AML-193 (cell line): ENCODE measurements around the gene SESN1.

ENCODE experiments used
- DNase-seq, 2 experiments: peaks; one replicate each; lab custom pipeline; 2025; lab: John Stamatoyannopoulos, UW

Gene SESN1

DNA sequence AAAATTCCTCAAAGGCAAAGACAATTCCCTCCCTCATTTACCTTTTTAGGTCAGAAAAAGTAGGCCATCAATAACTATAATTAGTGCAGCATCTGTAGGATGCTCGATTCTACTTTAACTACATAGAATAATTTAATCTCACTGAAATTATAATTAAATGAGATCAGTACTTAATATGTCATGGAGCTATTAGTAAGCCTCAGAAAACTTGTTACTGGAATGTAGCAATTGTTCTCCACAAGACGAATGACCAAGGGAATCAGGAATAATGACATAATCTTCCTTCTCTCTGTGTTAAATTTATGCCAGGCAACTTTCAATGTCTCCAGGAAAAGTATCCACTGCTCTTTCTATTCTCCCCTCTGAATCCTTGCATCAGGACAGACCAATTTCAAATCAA, 34.1 kb downstream of the SESN1 start:
- DNase-seq, result no peak

DNA sequence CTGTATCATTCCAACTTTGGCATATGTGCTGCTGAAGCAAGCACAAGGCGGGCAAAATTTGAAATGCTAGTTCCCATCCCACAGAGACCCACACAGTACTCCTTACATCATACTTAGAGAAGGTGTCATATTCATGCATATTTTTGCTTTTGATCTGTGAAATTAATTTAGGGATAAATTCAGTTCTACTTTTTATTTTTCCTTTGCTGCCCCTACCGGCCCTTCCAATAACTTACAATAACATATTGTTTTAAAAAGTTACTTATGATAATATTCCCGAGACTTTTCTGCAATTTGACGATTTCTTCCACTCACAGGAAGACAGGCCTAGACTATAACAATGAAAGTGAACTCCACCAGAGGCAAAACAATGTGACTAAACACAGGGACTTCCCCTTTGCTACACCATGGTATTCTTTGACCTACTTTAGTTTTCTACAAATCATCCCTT, 35.0 kb downstream of the SESN1 start:
- peak; percentile 62 to 72 for DNase-seq

DNA sequence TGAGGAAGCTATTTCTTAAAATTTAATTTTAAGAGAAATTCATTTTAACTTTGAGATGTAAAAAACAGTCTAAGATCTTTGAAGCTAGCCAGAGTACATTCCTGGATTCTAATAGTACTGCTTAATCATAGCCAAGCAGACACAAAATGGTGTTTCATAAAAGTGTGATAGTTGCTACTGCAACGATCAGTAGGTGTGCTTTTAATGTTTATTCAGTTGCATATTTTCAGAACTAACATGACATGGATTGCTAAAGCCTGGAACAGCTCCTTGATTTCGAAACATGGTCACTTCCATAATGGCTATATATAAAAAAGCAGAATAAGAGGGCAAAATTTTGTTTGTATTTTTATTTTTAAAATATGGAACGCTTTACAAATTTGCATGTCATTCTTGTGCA, 35.5 kb downstream of the SESN1 start:
- peak; percentile 43 to 58 for DNase-seq

DNA sequence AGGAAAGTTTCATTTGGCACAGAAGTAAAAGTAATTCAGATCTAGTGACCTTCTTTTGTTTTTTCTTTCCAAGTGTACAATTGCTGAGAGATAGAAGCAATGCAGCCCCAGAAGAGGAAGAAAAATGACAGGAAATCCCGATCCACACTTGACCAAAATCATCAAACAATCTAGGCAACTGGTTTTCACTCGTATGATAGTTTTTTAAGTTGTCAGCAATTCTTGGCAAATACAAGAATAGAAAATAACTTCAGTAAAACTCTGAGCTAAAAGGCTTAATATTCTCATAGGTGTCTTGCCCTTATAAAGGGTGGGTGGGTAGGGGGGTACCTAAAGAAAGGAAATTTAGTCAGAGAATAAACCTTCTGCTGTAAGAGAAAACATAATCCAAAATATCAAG, 36.0 kb downstream of the SESN1 start:
- no peak for DNase-seq

DNA sequence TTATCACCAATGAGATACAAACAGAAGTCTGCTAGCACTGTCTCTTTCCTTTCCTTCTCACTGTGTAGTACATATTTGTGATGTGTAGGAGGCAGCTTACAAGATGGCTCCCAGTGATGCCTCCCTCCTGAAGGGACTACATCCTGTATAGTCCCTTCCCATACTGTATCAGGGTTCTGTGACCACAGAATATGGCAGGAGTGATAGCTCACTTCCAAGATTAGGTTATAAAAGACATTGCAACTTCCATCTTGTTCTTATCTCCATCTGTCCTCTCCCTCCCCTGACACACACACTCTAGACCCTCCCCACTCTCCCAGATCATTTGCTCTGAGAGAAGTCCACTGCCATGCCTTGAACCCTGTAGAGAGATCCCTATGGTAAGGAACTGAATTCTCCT, 38.0 kb downstream of the SESN1 start:
- DNase-seq, result no peak

DNA sequence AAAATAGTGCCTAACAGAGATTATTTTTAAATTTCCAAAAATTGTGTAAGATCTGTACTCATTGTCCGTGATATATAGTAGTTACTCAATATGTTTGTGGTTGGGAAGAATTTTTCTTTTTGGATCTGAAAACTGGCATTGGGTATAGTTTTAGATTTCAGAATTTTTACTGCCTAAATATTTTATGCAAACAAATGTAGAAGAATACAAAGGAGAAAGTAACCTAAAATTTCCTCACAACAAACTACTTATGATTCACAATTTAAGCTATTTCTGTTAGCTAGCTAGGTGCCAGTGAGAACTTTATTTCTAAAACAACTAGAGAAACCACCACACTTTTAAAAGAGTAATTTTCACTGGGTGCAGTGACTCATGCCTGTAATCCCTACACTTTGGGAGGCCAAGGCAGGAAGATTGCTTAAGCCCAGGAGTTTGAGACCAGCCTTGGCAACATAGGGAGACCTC, 38.8 kb downstream of the SESN1 start:
- DNase-seq, result peak in 1 of 2 experiments; percentile 16

DNA sequence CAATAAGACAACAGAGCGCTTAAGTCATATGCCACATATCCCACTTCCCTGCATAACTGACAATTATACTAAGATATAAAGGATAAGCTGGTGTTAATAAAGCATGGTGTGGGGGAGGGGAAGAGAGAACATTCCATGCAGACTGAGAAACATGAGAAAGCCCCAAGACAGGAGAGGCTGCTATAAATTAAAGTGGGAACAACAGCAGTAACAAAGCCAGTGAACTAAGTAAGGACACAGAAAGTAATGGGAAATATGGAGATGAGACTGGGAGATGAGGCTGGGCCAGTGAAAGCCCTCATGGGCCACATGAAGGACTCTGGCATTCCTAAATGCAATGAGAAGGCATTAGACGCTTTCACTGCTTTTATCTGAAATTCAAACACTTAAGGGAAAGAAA, 41.3 kb downstream of the SESN1 start:
- no peak for DNase-seq

DNA sequence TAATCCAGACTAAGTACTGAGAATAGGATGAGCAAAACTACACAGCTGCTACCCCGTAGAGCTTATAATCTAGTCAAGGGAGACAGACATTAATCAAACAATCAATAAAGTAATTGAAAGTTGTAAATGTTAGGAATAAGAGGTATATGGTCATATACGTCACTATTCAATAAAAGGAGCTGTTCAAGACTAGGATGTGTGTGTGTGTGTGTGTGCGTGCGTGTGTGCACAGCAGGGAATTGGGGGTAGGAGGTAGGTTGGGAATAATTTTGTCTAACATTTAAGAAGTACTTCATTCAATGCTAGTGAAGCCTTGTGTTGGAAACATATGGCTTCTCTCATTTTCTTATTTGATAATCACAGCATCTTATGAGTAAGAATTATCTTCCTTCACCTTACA, 41.8 kb downstream of the SESN1 start:
- no peak for DNase-seq

DNA sequence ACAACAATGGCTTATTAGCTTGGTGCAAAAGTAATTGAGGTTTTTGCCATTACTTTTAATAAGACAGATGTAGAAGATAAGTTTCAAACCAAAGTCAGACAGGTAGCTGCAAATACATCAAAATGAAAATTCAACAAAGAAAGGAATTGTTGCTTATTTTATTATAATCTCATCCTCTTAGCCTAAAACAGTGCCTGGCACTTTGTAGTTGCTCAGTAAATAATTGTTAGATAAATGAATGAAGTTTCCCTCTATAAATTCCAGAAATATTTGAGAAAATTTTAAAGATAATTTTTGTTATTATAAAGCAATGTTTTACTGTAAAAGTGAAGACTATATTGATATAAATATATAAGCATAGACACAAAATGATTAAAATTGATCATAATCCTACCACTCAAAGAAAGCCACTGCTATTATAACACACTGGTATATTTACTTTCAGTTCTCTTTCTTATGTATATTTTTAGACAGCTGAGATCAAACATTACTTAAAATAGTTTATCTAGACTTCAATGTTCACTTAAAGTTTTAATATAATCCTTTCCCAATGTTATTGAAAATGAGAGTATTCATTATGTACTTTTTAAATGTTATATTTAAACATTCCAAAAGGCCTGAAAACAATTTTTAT, 42.5 kb downstream of the SESN1 start:
- no peak for DNase-seq

DNA sequence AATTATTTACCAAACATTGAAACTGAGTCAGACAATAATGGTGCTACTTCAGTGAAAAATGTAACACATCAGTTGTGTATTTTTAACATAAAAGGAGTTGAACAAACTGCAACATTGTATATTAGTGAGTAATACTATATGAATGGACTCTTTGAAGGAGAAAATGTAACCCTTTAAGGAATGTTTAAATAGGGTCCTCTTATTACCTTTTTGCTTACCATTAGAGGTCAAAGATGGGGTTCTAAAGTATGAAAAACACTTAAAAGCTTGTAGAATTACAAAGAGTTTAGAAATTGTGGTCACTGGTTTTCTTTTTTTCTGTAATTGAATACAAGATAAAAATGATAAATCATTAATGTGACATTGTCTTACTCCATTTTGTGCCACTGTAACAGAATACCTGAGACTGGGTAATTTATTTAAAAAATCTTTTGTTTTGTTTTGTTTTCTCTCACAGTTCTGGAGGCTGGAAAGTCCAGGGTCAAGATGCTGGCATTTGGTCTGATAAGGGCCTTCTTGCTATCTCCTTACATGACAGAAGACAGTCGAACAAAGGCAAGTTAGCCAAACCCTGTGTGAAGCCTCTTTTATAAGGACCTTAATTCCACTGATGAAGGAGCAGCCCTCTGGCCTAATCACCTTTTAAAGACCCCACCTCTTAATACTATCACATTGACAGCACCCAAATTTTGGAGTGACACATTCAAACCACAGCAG, 43.2 kb downstream of the SESN1 start:
- no peak for DNase-seq

DNA sequence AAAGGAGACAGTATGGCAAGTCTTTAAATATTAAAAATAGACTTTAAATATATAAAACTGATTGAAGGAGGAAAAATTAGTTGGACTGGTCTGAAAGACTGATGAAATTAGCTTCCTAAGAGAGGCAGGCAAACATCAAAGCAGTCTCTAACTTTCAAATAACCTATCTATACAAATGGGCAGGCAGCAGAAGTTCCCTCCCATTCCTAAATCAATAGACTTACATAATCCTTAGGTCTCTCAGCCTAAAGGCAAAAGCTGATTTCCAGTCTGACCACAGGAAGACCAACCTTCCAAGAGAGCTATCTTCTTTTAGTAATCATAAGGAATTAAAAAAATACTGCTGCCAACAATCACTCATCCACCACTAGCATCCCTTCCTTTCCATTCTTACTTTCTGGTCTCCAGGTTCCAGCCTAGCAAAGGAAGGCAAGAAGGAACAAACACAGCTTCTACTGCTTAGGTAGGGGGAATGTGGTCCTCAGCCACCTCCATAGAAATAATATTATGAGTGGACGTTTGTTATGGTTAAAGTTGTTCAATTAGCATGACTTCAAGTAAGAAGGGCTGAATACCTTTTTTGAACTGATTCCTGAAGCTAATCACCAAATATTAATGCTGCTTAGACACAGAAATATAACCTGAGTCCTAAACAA, 44.1 kb downstream of the SESN1 start:
- no peak for DNase-seq

DNA sequence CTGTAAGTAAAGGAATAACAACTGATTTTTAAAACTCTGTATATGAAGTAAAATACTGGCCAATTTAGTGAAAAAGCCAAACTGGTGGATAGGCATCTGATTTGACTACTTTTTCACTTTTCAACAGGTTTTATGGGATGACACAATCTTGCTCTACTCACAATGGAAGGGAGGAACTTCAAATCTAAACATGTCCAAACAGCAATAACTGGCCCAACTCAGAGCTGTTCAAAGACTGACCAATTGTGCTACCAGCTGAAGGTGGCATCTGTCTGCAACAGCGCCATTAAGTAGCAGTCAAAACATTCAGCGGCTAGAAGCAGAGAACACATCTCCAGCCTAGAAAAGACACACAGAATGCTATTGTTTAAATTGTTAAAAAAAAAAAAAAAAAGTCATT, 44.6 kb downstream of the SESN1 start:
- DNase-seq, result no peak

DNA sequence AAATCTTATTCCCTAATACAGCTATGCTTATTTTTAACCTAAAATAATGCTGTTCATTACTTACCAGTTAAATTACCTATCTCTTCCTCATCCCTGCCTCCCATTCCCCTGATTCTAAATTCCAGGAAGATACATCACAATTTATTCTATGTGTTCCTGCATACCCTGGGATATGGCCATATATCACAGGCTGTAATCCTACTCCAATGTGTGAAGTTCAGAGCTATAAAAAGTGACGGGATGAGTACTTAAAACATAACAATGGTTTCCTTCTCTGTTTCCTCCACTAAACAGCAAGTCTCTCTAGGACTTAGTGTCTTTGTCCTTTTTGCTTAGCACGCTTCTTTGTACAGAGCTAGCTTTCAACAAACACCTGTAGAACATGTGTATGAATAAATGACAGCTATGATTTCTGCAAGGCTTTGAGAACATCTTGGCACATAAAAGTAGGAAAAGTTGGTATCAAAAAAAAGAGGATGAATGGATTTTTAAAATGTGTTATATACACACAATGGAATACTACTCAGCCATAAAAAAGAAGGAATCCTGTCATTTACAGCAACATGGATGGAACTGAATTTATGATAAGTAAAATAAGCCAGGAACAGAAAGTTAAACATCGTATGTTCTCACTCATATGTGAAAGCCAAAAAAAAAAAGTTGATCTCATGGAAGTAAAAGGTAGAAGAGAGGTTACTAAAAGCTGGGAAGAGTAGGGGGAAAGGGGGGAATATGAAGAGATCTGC, 45.8 kb downstream of the SESN1 start:
- no peak for DNase-seq

DNA sequence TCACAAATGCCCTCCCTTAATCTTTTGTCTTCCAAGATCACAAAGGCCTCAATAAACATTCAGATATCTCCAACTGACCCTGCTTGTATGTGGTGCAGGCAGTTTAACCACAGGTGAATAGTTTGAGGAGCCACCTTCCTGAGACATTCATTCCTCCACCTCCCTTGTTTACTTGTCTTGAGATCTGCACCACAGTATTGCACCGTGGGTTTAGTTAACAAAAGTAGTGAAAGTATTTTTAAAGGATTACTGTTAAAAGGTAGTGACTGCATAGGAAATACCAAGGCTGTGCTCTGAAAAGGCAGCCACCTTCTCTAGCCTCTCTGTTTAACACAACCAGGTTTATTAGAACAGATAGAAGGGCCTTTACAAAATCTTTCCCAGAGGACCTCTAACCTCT, 46.5 kb downstream of the SESN1 start:
- no peak for DNase-seq

DNA sequence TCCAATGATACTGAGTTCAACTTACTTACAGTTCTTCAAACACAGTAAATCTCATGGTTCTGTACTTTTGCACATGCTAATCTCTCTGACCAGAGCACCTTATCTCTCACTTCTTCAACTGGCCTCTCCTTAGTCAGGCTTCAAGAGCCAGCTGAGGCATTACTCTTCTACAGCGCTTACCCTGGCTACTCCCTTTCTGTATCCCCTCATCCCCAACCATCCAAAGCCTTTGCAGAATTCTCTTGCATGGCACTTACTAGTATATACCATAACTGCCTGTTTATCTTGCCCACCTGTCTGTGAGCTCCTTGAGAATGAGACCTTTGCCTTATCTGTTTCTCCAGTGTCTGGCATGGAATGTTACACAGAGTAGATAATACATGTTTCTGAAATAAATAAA, 49.2 kb downstream of the SESN1 start:
- no peak for DNase-seq

DNA sequence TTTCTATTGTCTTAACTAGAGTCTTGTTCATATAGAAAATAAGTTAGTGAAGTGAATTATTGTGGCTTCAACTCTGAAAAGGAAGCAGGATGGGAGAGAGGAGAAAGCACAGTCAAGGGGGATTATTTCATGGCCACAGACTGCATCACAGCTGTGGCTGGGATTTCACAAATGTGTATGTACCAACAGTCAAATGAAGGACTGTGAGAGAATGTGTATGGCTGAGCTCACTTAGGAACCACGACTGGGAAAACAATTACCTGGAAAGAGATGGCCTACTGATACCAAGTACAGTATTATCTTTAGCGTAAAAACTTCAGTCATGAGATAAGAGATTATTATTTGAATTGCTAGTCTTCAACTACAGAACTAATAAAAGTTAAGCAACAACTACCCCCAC, 54.9 kb downstream of the SESN1 start:
- DNase-seq, result peak; percentile 43 to 53

DNA sequence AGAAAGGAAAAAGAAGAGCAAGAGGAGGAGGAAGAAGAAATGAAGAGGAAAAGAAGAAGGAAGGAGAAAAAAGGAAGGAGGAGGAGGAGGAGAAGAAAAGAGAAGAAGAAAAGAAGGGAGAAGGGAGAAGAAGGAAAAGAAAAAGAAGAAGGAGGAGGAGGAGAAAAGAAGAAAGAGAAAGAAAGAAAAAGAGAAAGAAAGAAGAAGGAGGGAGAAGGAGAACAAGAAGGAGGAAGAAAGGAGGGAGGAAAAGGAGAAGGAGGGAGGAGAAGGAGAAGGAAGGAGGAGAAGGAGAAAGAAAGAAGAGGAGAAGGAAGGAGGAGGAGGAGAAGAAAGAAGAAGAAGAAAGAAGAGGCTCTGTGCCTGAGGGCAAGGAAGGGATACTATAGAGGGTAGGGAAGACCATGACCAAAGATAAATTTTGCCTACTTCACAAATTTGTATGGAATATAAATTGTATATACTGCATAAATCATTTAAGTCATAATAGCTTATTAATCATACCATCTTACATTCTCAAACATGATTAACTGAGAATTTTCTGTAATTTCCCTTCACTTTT, 55.7 kb downstream of the SESN1 start:
- no peak for DNase-seq

DNA sequence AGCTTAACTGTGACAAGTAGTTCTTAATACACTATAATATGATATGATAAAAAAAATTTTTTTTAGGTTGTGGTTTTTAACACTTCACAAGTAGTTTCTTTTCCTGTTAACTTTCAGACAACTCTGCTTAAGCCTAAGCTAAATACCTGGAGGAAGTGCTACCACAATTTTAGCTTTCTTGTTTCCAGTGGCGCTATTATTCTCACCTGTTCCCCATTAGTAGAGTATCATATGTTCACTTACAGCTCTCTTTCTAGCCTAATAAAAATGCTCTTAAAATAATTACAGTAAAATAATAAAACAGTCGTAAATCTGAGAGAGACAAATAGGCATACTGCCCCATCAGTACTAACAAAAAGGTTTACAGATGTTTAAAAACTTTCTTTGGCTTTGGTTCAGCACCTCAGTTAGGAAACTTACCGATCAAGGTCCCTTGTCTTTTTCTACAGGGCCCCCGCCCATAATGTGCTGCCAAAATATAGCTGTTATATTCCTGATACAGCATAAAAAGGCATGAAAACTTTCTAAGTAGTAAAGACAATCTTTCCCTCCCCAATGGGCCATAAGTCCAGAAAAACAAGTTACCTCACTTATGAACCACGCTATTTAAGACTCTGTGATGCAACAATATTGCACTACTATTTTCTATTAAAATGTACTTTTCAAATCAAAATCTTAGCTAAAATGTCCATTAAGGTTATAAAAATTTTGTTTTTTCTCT, 57.9 kb downstream of the SESN1 start:
- no peak for DNase-seq

DNA sequence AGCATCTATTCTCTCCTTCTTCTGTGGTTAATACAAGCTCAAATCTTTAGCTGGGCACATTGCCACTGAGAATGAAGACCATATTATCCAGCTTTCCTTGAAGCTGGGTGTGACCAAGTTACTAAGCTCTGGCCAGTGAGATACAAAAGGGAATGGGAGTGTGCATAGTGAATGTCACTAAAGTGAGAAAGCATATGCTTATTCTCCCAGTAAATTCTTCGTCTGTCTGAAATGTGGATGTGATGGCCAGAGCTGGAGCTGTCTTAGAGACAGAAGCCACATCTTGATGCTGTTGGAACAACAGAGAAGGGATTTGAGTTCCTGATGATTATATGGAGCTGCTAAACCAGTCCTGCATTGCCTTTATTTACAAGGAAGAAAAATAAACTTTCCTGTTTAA, 60.1 kb downstream of the SESN1 start:
- no peak for DNase-seq

DNA sequence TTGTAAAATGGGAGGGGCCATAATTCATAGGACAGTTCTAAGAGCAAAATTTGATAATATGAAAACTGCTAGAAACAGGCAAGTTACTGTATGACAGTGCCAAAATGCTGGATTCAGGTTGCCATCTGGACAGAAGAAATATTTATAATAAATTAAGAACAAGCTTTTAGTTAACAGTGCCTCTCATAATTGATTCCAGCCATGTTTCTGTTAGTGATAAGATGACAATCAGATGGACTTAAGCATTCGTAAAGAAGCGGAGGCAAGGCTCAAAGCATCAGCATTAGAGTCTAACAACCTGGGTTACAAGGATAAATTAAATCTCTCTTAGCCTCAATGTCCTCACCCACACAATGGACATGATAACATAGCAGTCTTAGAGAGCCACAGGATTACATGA, 61.0 kb downstream of the SESN1 start:
- DNase-seq, result no peak

DNA sequence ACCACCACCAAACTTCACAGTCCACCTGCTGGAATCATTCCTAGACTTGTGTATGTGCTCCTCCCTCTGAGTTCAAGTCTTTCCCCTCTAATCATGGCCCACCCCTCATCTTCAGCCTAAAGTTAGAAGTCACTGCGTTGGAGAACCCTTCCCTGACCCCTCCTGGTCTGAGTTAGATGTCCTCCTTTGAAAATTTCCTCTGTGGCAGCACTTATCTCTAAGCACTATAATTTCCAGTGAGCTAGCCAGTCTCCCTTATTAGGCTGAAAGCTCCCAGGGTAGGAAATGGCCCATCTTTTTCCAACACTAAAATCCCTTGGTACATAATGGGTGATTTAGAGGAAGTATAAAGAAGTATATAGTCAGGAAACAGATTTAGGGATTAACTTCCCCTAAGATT, 63.2 kb downstream of the SESN1 start:
- no peak for DNase-seq

DNA sequence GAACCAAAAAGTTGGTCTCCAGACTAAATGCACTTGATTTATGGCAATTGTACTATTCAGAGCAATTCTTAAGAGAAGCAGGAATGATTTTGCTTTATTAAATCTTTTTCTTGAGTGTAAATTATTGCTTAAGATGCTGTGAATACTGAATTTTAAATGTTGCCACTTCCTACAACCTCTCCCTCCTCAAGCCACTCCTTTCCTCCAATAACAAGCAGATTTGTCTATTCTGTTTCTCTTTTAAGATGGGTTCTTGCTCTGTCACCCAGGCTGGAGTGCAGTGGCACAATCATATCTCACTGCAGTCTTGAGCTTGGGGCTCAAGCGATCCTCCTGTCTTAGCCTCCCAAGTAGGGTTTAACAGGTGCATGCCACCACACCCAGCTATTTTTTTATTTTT, 65.3 kb downstream of the SESN1 start:
- no peak for DNase-seq
